Activated CD4-positive, alpha-beta T cell treated with anti-CD3 and anti-CD28 coated beads, Interleukin-2, amount 50 U/mL, for 48 hours (primary cell): Measurements from ENCODE around the gene PDE4D.
A peak's percentile ranks its signal among the peaks of the same experiment; 100 is the strongest.
"Not testable (repeated sequence)": the region's sequence is repeated elsewhere in the genome, so short reads cannot be mapped to it uniquely, and the experiment has no call there.

Source experiments
- DNase-seq, 2 experiments: peaks; one replicate each; pipeline ENCODE4 v3.0.0-alpha.2; 2020

Gene PDE4D

GRCh38 chr5:59575648-59576445, 317.7 kb downstream of the PDE4D start:
- DNase-seq = no peak

GRCh38 chr5:59573509-59573908, 320.0 kb downstream of the PDE4D start:
- not testable (repeated sequence) for DNase-seq

GRCh38 chr5:59571067-59571466, 322.5 kb downstream of the PDE4D start:
- no peak for DNase-seq

GRCh38 chr5:59569608-59570334, 323.8 kb downstream of the PDE4D start:
- no peak for DNase-seq

- DNase-seq = no peak
Observed at GRCh38 chr5:59569158-59569557, 324.4 kb downstream of the PDE4D start.

GRCh38 chr5:59568161-59568560, 325.4 kb downstream of the PDE4D start:
- DNase-seq = no peak

- no peak for DNase-seq
Observed at GRCh38 chr5:59565551-59565950, 328.0 kb downstream of the PDE4D start.

GRCh38 chr5:59564895-59565294, 328.6 kb downstream of the PDE4D start:
- no peak for DNase-seq

GRCh38 chr5:59562756-59563389, 330.7 kb downstream of the PDE4D start:
- DNase-seq = peak in 1 of 2 experiments; percentile 3

- DNase-seq = no peak
Observed at GRCh38 chr5:59560553-59560952, 333.0 kb downstream of the PDE4D start.

- no peak for DNase-seq
Observed at GRCh38 chr5:59559847-59560246, 333.7 kb downstream of the PDE4D start.

GRCh38 chr5:59559323-59559722, 334.2 kb downstream of the PDE4D start:
- no peak for DNase-seq

- DNase-seq = no peak
Observed at GRCh38 chr5:59558501-59558900, 335.0 kb downstream of the PDE4D start.

GRCh38 chr5:59557572-59557971, 336.0 kb downstream of the PDE4D start:
- DNase-seq = no peak

- DNase-seq = no peak
Observed at GRCh38 chr5:59555596-59555995, 337.9 kb downstream of the PDE4D start.

- DNase-seq = no peak
Observed at GRCh38 chr5:59554501-59554900, 339.0 kb downstream of the PDE4D start.

- no peak for DNase-seq
Observed at GRCh38 chr5:59553992-59554391, 339.5 kb downstream of the PDE4D start.

GRCh38 chr5:59548807-59549357, 344.6 kb downstream of the PDE4D start:
- DNase-seq = no peak

GRCh38 chr5:59547731-59548130, 345.8 kb downstream of the PDE4D start:
- no peak for DNase-seq

GRCh38 chr5:59544573-59544972, 349.0 kb downstream of the PDE4D start:
- DNase-seq = no peak

GRCh38 chr5:59543821-59544442, 349.6 kb downstream of the PDE4D start:
- no peak for DNase-seq

- no peak for DNase-seq
Observed at GRCh38 chr5:59542851-59543820, 350.4 kb downstream of the PDE4D start.
